ENCODE measurements around the gene SEPTIN10. TPM values are rescaled to one million over a fixed set of nuclear protein-coding genes. Genes with fewer than 3 reads are reported as not detected.

The SEPTIN10 gene
- polyA plus RNA-seq, 1 donor from 2014 or later = 7.4 TPM

DNA sequence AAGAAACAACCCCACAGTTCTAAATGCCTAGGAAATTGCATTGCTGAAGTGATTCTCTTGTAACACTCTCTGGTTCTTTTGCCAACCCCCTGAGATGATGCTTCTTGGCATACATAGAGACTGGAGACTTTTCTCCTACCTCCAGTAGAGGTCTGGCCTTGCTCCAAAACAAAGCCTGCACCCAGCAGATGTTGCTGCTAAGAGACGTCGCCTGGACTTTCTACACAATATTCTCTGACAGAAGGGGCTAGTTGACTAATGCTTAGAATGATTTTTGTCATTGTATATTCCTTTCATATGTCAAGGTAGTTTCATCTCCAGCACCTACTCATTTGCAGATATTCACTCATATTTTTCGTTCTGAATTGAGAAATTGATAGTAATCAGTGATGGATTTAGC is 25.0 kb upstream of the SEPTIN10 start:
- H3K27ac ChIP-seq (ENCODE audit: low read length) = no peak overlapping the region
- no peaks in the 10 kb centered on the region for H3K79me2 ChIP-seq (replicated peaks; ENCODE audit: insufficient read depth, low read length)
- H3K9ac ChIP-seq (ENCODE audit: low read length) = no peak overlapping the region
- H3K4me3 ChIP-seq (ENCODE audit: low read length) = no peak overlapping the region
- H3K36me3 ChIP-seq (ENCODE audit: insufficient read depth, low read length) = no peaks in the 10 kb centered on the region
- no peaks in the 10 kb centered on the region for H4K20me1 ChIP-seq (ENCODE audit: insufficient read depth)
- no peak for TF ChIP-seq EP300 (conservative IDR thresholded peaks at IDR 0.05; ENCODE audit: poor library complexity, severe bottlenecking)
- no peaks in the 10 kb centered on the region for H3K27me3 ChIP-seq (ENCODE audit: insufficient read depth, low read depth, low read length)
- no peak overlapping the region for H2AFZ ChIP-seq (ENCODE audit: low read depth, low read length)
- no peaks in the 10 kb centered on the region for H3K9me3 ChIP-seq (ENCODE audit: low read length)
- H3K9me2 ChIP-seq (ENCODE audit: insufficient read depth, low read length) = no peaks in the 10 kb centered on the region
- H3F3A ChIP-seq (ENCODE audit: insufficient read depth, low read length, poor library complexity, severe bottlenecking) = no peaks in the 10 kb centered on the region
- no peak overlapping the region for H3K4me2 ChIP-seq (ENCODE audit: low read length)

DNA sequence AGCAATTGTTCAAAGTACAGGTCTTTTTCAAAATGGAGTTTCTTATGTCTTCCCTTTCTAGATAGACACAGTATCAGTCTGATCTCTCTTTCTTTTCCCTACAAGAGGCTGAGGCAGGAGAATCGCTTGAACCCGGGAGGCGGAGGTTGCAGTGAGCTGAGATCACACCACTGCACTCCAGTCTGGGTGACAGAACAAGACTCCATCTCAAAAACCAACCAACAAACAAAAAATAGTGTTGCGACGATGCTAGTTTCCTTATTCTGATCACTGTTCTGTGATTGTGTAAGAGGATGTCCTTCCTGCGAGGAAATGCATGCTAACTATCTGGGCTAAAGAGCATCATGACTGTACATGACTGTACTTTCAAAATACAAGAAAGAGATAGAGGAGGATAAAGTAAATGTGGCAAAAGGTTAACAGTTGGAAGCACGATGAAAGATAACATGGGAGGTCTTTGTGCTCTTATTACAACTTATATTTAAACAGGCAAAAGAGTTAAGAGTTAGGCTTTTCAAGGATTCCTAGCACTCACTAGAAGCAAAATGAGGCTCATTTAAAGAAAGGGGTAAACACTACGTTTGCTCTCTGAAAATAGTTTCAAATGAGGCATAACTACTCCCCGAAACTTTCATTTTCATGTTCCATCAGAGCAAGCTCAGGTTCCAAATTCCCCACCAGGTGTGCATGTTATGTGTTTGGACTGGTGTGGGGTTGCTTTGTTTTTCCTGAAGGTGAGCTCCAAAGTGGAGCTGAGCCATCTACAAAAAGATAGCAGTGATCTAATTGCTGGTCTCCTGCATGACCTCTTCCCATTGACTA is 24.2 kb upstream of the SEPTIN10 start:
- H2AFZ ChIP-seq (ENCODE audit: low read depth, low read length) = no peak overlapping the region

More for the DNA sequence above, 24.2 kb upstream of the SEPTIN10 start:
- Histone ChIP-seq H3K27me3 (ENCODE audit: insufficient read depth, low read depth, low read length) (no peaks in the 10 kb centered on the region), H3K9ac (ENCODE audit: low read length) (no peak overlapping the region), H3K9me3 (ENCODE audit: low read length) (no peaks in the 10 kb centered on the region), H3K36me3 (ENCODE audit: insufficient read depth, low read length) (no peaks in the 10 kb centered on the region), H3K27ac (ENCODE audit: low read length) (no peak overlapping the region), H3F3A (ENCODE audit: insufficient read depth, low read length, poor library complexity, severe bottlenecking) (no peaks in the 10 kb centered on the region), H3K79me2 (replicated peaks; ENCODE audit: insufficient read depth, low read length) (no peaks in the 10 kb centered on the region), H3K9me2 (ENCODE audit: insufficient read depth, low read length) (no peaks in the 10 kb centered on the region), H3K4me3 (ENCODE audit: low read length) (no peak overlapping the region), H4K20me1 (ENCODE audit: insufficient read depth) (no peaks in the 10 kb centered on the region), H3K4me2 (ENCODE audit: low read length) (no peak overlapping the region)
- TF ChIP-seq, protein P1, sequence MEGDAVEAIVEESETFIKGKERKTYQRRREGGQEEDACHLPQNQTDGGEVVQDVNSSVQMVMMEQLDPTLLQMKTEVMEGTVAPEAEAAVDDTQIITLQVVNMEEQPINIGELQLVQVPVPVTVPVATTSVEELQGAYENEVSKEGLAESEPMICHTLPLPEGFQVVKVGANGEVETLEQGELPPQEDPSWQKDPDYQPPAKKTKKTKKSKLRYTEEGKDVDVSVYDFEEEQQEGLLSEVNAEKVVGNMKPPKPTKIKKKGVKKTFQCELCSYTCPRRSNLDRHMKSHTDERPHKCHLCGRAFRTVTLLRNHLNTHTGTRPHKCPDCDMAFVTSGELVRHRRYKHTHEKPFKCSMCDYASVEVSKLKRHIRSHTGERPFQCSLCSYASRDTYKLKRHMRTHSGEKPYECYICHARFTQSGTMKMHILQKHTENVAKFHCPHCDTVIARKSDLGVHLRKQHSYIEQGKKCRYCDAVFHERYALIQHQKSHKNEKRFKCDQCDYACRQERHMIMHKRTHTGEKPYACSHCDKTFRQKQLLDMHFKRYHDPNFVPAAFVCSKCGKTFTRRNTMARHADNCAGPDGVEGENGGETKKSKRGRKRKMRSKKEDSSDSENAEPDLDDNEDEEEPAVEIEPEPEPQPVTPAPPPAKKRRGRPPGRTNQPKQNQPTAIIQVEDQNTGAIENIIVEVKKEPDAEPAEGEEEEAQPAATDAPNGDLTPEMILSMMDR (IDR thresholded peaks at IDR 0.05; ENCODE audit: poor library complexity, severe bottlenecking) = no peak
- TF ChIP-seq POLR2AphosphoS5 (IDR thresholded peaks at IDR 0.05) = no peak
- TF ChIP-seq, protein P2, sequence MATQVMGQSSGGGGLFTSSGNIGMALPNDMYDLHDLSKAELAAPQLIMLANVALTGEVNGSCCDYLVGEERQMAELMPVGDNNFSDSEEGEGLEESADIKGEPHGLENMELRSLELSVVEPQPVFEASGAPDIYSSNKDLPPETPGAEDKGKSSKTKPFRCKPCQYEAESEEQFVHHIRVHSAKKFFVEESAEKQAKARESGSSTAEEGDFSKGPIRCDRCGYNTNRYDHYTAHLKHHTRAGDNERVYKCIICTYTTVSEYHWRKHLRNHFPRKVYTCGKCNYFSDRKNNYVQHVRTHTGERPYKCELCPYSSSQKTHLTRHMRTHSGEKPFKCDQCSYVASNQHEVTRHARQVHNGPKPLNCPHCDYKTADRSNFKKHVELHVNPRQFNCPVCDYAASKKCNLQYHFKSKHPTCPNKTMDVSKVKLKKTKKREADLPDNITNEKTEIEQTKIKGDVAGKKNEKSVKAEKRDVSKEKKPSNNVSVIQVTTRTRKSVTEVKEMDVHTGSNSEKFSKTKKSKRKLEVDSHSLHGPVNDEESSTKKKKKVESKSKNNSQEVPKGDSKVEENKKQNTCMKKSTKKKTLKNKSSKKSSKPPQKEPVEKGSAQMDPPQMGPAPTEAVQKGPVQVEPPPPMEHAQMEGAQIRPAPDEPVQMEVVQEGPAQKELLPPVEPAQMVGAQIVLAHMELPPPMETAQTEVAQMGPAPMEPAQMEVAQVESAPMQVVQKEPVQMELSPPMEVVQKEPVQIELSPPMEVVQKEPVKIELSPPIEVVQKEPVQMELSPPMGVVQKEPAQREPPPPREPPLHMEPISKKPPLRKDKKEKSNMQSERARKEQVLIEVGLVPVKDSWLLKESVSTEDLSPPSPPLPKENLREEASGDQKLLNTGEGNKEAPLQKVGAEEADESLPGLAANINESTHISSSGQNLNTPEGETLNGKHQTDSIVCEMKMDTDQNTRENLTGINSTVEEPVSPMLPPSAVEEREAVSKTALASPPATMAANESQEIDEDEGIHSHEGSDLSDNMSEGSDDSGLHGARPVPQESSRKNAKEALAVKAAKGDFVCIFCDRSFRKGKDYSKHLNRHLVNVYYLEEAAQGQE (IDR thresholded peaks at IDR 0.05; ENCODE audit: borderline replicate concordance) = no peak
- TF ChIP-seq RAD21 (conservative IDR thresholded peaks at IDR 0.05) = no peak
- TF ChIP-seq SMC3 (conservative IDR thresholded peaks at IDR 0.05; ENCODE audit: poor library complexity) = no peak
- no peak for TF ChIP-seq TAF1 (IDR thresholded peaks at IDR 0.05; ENCODE audit: low read depth)
- no peak for TF ChIP-seq EZH2 (IDR thresholded peaks at IDR 0.05; ENCODE audit: borderline replicate concordance, insufficient read depth, low read length, poor library complexity, severe bottlenecking)
- TF ChIP-seq MXI1 (conservative IDR thresholded peaks at IDR 0.05; ENCODE audit: poor library complexity, severe bottlenecking) = no peak
- no peak for TF ChIP-seq EP300 (conservative IDR thresholded peaks at IDR 0.05; ENCODE audit: poor library complexity, severe bottlenecking)
